ENCODE results near the gene GRK1.

The GRK1 gene

GRCh38 chr13:113669755-113670341, 2.8 kb downstream of the GRK1 start:
- TF ChIP-seq CTCF (IDR thresholded peaks at IDR 0.05; ENCODE audit: low read depth, low read length), result no peak
- no peak for DNase-seq (ENCODE audit: low read depth, low spot score)
- in situ Hi-C loops (cut with HindIII; ENCODE audit: low sequenced_read_pairs), result no loop called here
- no peak overlapping the region for H3K4me3 ChIP-seq (ENCODE audit: low read depth, low read length)

GRCh38 chr13:113670541-113670940, 3.5 kb downstream of the GRK1 start:
- TF ChIP-seq CTCF (IDR thresholded peaks at IDR 0.05; ENCODE audit: low read depth, low read length), result no peak
- DNase-seq (ENCODE audit: low read depth, low spot score), result no peak
- in situ Hi-C loops (cut with HindIII; ENCODE audit: low sequenced_read_pairs), result no loop called here
- no peak overlapping the region for H3K4me3 ChIP-seq (ENCODE audit: low read depth, low read length)

- TF ChIP-seq CTCF (IDR thresholded peaks at IDR 0.05; ENCODE audit: low read depth, low read length), result no peak
- no peak for DNase-seq (ENCODE audit: low read depth, low spot score)
- in situ Hi-C loops (cut with HindIII; ENCODE audit: low sequenced_read_pairs), result no loop called here
- no peak overlapping the region for H3K4me3 ChIP-seq (ENCODE audit: low read depth, low read length)
Observed at GRCh38 chr13:113671066-113672001, 4.3 kb downstream of the GRK1 start.

- no peak overlapping the region for H3K4me3 ChIP-seq (ENCODE audit: low read depth, low read length)
- no peak for TF ChIP-seq CTCF (IDR thresholded peaks at IDR 0.05; ENCODE audit: low read depth, low read length)
- no peak for DNase-seq (ENCODE audit: low read depth, low spot score)
- in situ Hi-C loops (cut with HindIII; ENCODE audit: low sequenced_read_pairs), result no loop called here
Observed at GRCh38 chr13:113672002-113672651, 5.1 kb downstream of the GRK1 start.

GRCh38 chr13:113722921-113723320, 55.9 kb downstream of the GRK1 start:
- TF ChIP-seq CTCF (IDR thresholded peaks at IDR 0.05; ENCODE audit: low read depth, low read length), result no peak
- no peak for DNase-seq (ENCODE audit: low read depth, low spot score)
- H3K4me3 ChIP-seq (ENCODE audit: low read depth, low read length), result no peak overlapping the region
- in situ Hi-C loops (cut with HindIII; ENCODE audit: low sequenced_read_pairs), result no loop called here

- no peak overlapping the region for H3K4me3 ChIP-seq (ENCODE audit: low read depth, low read length)
- DNase-seq (ENCODE audit: low read depth, low spot score), result no peak
- in situ Hi-C loops (cut with HindIII; ENCODE audit: low sequenced_read_pairs), result no loop called here
- TF ChIP-seq CTCF (IDR thresholded peaks at IDR 0.05; ENCODE audit: low read depth, low read length), result no peak
Observed at GRCh38 chr13:113723410-113724015, 56.5 kb downstream of the GRK1 start.

All from astrocyte of the spinal cord (primary cell).